ENCODE results near the gene PMVK.

Gene PMVK

DNA sequence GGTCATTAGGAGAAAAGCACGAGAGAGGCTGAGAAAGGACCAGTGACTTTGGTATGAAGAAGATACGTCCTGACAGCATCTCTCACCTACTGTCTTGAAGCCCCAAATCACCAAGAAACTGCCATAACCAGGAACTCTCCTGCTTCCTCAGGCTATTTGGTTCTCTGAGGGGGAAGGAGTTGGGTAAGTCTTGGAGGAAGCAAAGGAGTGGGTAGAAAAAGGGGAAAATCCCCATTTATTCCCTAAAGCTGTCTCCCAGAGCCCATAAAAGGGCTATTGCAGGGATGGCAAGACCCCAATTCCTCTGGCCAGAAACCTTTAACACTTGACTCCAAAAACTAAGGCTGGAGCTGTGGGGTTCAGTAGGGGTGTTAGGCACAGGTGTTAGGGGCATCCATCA, 21.5 kb upstream of the PMVK start:
- peak overlapping the region; percentile 57 for H3K27ac ChIP-seq

DNA sequence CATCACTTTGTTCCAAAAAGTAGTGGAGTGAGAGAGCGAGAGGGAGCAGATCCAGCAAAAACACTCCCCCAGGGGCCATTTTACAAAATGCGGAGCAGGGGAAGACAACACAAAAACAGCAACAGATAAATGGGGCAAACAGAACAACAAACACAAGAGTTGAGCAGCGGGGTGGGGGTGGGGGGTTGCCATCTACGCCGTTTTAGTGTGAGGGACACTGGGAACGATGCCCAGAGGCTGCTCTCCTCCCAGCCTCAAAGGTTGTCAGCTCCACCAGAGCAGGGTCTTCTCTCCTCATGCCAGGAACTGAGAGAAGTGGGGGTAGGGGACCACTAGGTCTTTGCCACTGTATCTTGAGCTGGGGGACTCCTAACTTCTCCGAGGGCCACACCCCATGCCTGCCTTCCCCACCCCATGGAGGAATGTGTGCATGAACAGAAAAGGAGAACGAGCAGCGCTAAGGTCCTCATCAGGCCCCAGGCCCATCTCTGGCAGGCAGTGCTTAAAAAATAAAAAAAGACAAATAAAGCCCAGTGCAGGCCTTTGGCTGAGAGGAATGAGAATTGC, 20.7 kb upstream of the PMVK start:
- ChIA-PET POLR2A (ENCODE audit: low non-redundant PET) (interaction anchor here (0.6 kb wide), 1 partner anchor 580 kb away, joined by 3 read pairs; no protein-coding TSS in a partner anchor), CTCF (interaction anchor here (0.5 to 1.2 kb wide), 3 partner anchors 33 to 799 kb away, joined by 3 to 5 read pairs (median 4); partner anchors contain the start of gene MTX1)
- no peak for DNase-seq (ENCODE audit: low spot score)
- TF ChIP-seq, protein P1, sequence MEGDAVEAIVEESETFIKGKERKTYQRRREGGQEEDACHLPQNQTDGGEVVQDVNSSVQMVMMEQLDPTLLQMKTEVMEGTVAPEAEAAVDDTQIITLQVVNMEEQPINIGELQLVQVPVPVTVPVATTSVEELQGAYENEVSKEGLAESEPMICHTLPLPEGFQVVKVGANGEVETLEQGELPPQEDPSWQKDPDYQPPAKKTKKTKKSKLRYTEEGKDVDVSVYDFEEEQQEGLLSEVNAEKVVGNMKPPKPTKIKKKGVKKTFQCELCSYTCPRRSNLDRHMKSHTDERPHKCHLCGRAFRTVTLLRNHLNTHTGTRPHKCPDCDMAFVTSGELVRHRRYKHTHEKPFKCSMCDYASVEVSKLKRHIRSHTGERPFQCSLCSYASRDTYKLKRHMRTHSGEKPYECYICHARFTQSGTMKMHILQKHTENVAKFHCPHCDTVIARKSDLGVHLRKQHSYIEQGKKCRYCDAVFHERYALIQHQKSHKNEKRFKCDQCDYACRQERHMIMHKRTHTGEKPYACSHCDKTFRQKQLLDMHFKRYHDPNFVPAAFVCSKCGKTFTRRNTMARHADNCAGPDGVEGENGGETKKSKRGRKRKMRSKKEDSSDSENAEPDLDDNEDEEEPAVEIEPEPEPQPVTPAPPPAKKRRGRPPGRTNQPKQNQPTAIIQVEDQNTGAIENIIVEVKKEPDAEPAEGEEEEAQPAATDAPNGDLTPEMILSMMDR (conservative IDR thresholded peaks at IDR 0.05; ENCODE audit: low read depth), result no peak
- peak overlapping the region; percentile 80 for H3K27ac ChIP-seq

More for the DNA sequence above, 21.5 kb upstream of the PMVK start:
- CTCF ChIA-PET, result no interaction called here
- TF ChIP-seq, protein P1 (conservative IDR thresholded peaks at IDR 0.05; ENCODE audit: low read depth), result no peak
- POLR2A ChIA-PET (ENCODE audit: low non-redundant PET), result interaction anchor here (0.5 kb wide), 1 partner anchor 16 kb away, joined by 3 read pairs; no protein-coding TSS in a partner anchor
- no peak for DNase-seq (ENCODE audit: low spot score)

DNA sequence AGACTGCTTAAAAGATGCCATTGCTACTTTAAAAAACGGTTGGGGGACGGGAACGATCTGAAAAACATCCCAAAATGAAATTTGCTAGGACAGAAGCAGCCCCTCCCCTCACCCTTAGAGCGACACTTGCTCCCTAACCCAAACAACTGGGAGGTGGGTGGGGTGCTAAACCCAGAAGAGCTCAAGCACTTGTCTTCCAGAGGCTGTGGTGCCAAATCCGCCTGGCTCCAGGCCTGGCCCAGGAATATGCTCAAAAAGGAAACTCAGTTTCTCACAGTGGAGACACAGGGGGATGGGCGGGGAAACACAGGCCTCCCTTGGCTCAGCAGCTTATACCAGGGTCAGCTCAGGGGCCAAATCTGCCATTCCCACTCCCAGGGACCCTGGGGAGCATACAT, 20.0 kb upstream of the PMVK start:
- H3K27ac ChIP-seq, result peak overlapping the region; percentile 80
- no peak for DNase-seq (ENCODE audit: low spot score)
- POLR2A ChIA-PET (ENCODE audit: low non-redundant PET), result no interaction called here
- CTCF ChIA-PET, result interaction anchor here (0.6 to 1.2 kb wide), 3 partner anchors 33 to 252 kb away, joined by 4 to 5 read pairs (median 4); partner anchors contain the start of gene MTX1
- TF ChIP-seq, protein P1 (conservative IDR thresholded peaks at IDR 0.05; ENCODE audit: low read depth), result no peak

DNA sequence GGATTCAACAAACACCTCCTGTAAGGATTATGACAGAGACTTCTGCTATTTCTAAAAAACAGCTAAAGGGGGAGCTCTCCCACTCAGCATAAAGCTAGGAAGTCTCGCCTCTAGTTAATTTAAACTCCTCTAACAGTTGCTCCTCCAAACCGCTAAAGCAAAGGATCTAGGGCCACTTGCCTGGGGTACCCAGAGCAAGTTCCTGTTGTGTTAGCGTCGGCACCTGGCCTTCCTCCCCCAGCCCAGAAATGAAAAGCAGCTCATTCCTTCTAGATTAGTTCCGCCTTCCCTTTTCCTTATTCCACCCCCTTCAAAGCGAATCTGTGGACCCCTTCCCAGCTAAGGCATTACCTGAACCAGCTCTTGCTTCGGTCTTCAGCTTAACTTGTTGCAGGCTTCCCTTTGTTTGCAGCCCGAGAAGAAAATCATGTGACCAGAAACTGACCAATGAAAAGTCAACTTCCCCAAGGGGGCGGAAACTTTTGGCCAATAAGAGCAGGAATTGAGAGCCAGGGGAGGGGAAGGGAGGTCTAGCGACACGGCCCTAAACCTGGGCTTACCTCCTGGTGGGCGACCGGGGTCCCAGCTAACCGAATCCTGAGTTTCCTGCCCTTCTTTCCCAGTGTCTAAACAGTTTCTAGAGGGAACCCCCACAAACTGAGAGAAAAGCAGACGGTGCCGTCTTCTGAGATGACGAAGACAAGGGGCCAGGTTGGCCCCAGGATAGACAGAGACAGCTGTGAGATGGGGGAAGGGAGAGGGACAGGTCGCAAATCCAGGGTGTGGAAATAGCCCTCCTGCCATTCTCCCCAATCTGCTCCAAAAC, 19.4 kb upstream of the PMVK start, which contains the start of gene PBXIP1:
TSS of gene PBXIP1 (minus strand) at position 382 of the 826 bp plus-strand sequence. CDS start 2,378 bp downstream, outside the sequence.
- ChIA-PET CTCF (interaction anchor here (0.7 to 1.3 kb wide), 5 partner anchors 34 to 136 kb away, joined by 3 to 5 read pairs (median 4); partner anchors contain the start of gene LENEP), POLR2A (ENCODE audit: low non-redundant PET) (interaction anchor here (0.6 to 0.7 kb wide), 3 partner anchors 10 to 29 kb away, joined by 3 to 4 read pairs (median 3); partner anchors contain the start of gene SHC1)
- TF ChIP-seq, protein P1 (conservative IDR thresholded peaks at IDR 0.05; ENCODE audit: low read depth), result peak; percentile 52
- H3K27ac ChIP-seq, result peak within 1 kb of the TSS; percentile 80
- peak; percentile 98 for DNase-seq (ENCODE audit: low spot score)

DNA sequence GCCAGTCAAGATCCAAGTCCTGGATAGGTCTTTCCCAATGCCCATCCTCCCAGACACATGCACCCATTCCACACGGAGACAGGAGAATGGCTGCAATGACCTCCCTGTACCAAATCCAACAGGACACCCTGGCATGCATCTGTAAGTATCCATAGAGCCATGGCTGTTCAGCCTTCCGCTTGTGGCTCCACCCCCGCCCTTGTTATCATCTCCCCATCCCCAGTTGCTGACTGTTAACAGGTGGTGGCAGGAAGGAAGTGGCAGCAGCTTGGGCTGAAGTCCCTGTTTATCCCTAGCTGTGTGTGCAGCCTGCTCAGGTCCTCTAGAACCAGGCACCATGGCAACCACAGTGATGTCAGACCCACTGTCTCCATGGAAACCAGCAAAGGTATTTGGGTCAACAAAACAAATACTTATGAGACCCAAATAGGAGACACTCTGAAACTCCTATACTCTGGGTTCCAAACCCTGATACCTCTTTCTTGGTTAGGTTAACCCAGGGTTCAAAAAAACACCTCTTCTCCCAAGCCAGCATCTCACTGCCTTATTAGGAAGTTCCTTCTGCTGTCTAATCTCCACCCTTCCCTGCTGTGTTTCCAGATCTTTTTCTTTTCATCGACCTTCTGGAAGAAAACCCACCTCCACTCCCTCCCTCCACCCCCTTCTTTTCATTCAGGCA, 18.7 kb upstream of the PMVK start:
- POLR2A ChIA-PET (ENCODE audit: low non-redundant PET), result interaction anchor here (0.6 to 0.7 kb wide), 3 partner anchors 9 to 30 kb away, joined by 3 to 4 read pairs (median 3); partner anchors contain the start of gene SHC1
- peak overlapping the region; percentile 80 for H3K27ac ChIP-seq
- no peak for DNase-seq (ENCODE audit: low spot score)
- CTCF ChIA-PET, result interaction anchor here (0.7 to 1.3 kb wide), 3 partner anchors 38 to 137 kb away, joined by 3 to 4 read pairs (median 4); partner anchors contain the start of gene LENEP
- TF ChIP-seq, protein P1 (conservative IDR thresholded peaks at IDR 0.05; ENCODE audit: low read depth), result no peak
